COR-L47 (cell line): ENCODE measurements around the gene NPSR1.
"Not testable (repeated sequence)": the region's sequence is repeated elsewhere in the genome, so short reads cannot be mapped to it uniquely, and the experiment has no call there.

Source experiments
- DNase-seq: peaks from one replicate; lab custom pipeline; 2025; lab: John Stamatoyannopoulos, UW

Gene NPSR1

DNA sequence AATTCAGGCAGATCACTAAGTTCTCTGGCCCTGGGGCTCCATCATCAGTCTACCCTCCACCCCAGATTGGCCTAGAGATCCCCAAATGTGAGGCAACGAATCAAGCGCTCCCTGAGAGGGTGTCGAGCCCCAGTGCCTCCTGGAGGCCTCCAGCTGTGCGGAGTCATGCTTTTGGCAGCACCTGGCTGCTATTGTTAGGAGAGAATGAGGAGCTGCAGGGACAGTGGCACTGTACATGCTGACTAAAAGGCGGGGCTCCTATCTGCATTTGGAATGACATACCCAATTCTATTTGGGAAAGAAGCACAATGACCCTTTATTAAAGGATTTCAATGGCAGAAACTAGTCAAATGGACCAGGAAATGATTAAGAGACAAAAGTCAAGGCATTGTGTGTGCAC lies 217.5 kb downstream of the NPSR1 start:
- no peak for DNase-seq

DNA sequence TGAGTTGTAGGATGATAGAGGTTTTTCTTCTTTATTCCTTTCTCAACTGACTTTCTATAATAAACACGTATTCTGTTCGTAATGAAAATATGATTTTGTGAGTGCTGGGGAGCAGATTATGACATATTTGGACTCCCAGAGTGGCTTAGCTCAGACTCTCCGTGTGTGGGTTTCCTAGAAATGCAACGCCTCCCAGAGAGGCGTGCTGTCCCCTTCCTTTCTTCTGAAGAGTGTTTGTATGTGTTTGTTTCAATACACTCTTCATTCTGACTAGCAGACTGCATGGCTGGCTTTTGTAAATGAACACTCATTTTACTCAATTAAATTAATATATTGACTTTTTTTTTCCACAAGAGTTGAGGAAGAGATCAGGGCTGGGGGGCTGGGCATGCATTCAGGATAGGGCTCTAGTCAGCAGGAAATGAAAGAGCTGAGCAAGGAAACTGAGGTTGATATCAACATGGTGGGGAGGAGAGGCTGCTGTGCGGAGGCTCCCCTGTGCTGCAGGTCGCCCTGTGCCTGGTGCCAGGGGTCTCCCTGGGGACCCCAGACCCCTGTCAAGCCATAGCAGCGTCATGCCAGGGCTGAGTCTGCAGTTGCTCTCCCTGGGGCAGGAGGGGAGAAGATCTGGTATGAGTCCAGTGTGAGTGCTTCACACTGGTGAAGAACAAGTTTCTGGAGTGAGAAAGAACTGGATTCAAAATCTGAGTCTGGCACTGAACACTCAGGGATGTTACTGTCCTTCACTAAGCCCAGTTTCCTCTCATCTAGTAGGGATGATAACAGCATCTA lies 221.1 kb downstream of the NPSR1 start:
- DNase-seq: not testable (repeated sequence)

GRCh38 chr7:34879871-34880270 lies 221.9 kb downstream of the NPSR1 start:
- no peak for DNase-seq

- DNase-seq: not testable (repeated sequence)
Measured at GRCh38 chr7:34883855-34884254, 225.8 kb downstream of the NPSR1 start.

DNA sequence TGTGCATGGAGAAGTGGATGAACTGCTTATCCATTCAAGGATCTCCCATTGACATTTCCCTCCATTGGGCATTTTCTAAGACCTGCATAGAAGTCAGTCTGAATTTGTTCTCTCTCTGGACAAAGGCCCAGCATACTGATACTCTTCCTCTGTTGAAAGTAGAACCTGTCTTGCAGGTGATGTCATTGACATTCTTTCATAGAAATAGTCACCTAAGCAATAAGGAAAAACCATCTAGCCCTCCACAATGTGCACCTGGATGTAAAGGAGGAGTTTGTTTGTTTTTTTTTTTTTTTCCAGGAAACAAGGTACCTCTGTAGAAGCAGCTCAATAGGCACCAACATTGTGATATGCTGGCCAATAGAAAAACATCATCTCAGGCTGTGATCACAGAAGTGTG lies 228.8 kb downstream of the NPSR1 start:
- no peak for DNase-seq

GRCh38 chr7:34889951-34890350 lies 231.9 kb downstream of the NPSR1 start:
- DNase-seq: no peak

DNA sequence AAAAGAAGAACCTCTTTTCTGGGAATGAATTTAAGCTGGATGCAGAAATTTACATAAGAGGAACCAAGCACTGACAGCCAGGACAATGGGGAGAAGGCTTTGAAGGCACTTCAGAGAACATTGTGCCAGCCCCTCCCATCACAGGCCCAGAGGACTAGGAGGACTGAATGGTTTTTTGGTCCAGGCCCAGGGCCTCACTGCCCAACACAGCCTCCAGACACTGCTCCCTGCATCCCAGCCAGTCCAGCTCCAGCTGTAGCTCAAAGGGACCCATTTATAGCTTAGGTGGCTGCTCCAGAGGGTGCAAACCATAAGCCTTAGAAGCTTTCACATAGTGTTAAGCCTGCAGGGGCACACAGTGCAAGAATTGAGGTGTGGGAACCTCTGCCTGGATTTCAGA lies 237.2 kb downstream of the NPSR1 start:
- no peak for DNase-seq
